Measurements from ENCODE around the gene C11orf21. TPM values are rescaled to one million over a fixed set of nuclear protein-coding genes. Genes with fewer than 3 reads are reported as not detected.
"Not testable (repeated sequence)": the region's sequence is repeated elsewhere in the genome, so short reads cannot be mapped to it uniquely, and the experiment has no call there.

Gene C11orf21
- total and polyA plus RNA-seq, 9 of the 15 experiments (the other 6 are each of a cell fraction or from before 2014, with no cell fraction given): 0.10 to 2.6 (median 2.0) TPM

DNA sequence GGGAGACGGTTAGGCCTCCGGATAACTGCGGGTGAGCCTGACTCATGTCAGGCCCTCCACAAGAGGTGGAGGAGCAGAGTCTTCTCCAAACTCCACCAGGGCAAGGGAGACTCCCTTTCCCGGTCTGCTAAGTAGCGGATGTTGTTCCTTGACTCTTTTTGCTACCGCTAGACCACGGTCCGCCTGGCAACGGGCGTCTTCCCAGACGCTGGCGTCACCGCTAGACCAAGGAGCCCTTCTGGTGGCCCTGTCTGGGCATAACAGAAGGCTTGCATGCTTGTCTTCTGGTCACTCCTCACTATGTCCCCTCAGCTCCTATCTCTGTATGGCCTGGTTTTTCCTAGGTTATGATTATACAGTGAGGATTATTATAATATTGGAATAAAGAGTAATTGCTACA, 15.4 kb downstream of the C11orf21 start:
- H3K4me3 ChIP-seq; DNase-seq (ENCODE audit: extremely low read depth in 1 of 4, low spot score in 3 of 4); CTCF ChIA-PET (ENCODE audit: low intra/inter-chr PET ratio); H3K4me2 ChIP-seq (ENCODE audit: insufficient read depth, low read length); H3K9me1 ChIP-seq (ENCODE audit: control insufficient read depth, insufficient read depth, low read length); H2AFZ ChIP-seq (ENCODE audit: low read depth, low read length); BruUV-seq (replicated peaks); in situ Hi-C loops (cut with MboI); H3K36me3 ChIP-seq (ENCODE audit: control insufficient read depth, insufficient read depth, low read length); H4K20me1 ChIP-seq (replicated peaks; ENCODE audit: control insufficient read depth, insufficient read depth, low read length); H3K9ac ChIP-seq (ENCODE audit: insufficient read depth in 1 of 2, low read depth in 2 of 2, low read length in 2 of 2); POLR2A ChIA-PET; H3K79me2 ChIP-seq (ENCODE audit: control insufficient read depth, insufficient read depth, low read length); H3K27ac ChIP-seq (ENCODE audit: extremely low read depth, low read depth, low read length); ATAC-seq; intact Hi-C loops (cut with micrococcal nuclease); FAIRE-seq; H3K9me3 ChIP-seq (replicated peaks; ENCODE audit: control insufficient read depth, insufficient read depth, low read depth, low read length): not testable (repeated sequence)
- 79% methylated on average over 9 of the region's 13 CpGs for WGBS (ENCODE audit: insufficient coverage, low coverage, missing lambda C conversion rate)
- H3K4me1 ChIP-seq (replicated peaks in 1 of 2; ENCODE audit: control insufficient read depth in 2 of 2, insufficient read depth in 2 of 2, low read length in 2 of 2): peaks cover 14 to 21% of the 10 kb centered on the region in 2 experiments
- H3K27me3 ChIP-seq (ENCODE audit: control insufficient read depth in 2 of 2, insufficient read depth in 2 of 2, low read length in 2 of 2): peaks cover 0 to 20% of the 10 kb centered on the region in 2 experiments; a peak in 2 of 5 replicates
- TF ChIP-seq ZBTB33 (CRISPR knock-in tag; IDR thresholded peaks at IDR 0.05): peak; percentile 55; the same call in 1 of the 2 replicates

DNA sequence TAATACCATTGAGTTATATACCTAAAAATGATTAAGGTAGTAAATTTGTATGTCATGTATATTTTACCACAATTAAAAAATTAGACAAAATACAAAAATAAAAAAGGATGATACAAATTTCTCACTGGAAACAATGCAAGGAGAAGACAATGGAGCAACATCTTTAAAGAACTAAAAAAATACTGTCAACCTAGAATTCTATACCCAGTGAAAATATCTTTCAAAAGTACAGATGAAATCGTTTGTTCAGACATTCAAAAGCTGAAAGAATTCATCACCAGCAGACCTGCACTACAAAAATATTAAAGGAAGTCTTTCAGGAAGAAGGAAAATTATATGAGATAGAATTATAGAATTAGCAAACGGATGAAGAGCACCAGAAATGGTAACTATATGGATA, 21.5 kb downstream of the C11orf21 start:
- H3K27me3 ChIP-seq (ENCODE audit: control insufficient read depth in 2 of 2, insufficient read depth in 2 of 2, low read length in 2 of 2): peaks cover 0 to 9% of the 10 kb centered on the region in 2 experiments; a peak in 1 of 5 replicates
- intact Hi-C loops (cut with micrococcal nuclease) (no loop called here), in situ Hi-C loops (cut with MboI) (no loop called here)
- no peak for TF ChIP-seq CCNT2 (IDR thresholded peaks at IDR 0.05; ENCODE audit: borderline replicate concordance, extremely low read depth, insufficient read length, low read depth, low read length)
- TF ChIP-seq POU5F1 (IDR thresholded peaks at IDR 0.05; ENCODE audit: borderline replicate concordance, low read depth, low read length, partially characterized antibody): no peak
- TF ChIP-seq SRF (CRISPR knock-in tag; IDR thresholded peaks at IDR 0.05): no peak
- no peak for TF ChIP-seq ZKSCAN8 (CRISPR knock-in tag; IDR thresholded peaks at IDR 0.05)
- no peak for TF ChIP-seq SRSF9 (IDR thresholded peaks at IDR 0.05; ENCODE audit: borderline replicate concordance, low read depth, low read length)
- no peak for TF ChIP-seq CBFA2T3 (IDR thresholded peaks at IDR 0.05)
- no peak for TF ChIP-seq ZNF134 (CRISPR knock-in tag; conservative IDR thresholded peaks at IDR 0.05)
- TF ChIP-seq POLR2AphosphoS2 (IDR thresholded peaks at IDR 0.05; ENCODE audit: low read length): no peak
- no peak for TF ChIP-seq YY1 (IDR thresholded peaks at IDR 0.05; ENCODE audit: borderline replicate concordance in 1 of 3, control insufficient read depth in 1 of 3, extremely low read depth in 1 of 3, insufficient read depth in 3 of 3, insufficient read length in 1 of 3, insufficient replicate concordance in 2 of 3, low read depth in 1 of 3, low read length in 2 of 3)
- no peaks in the 10 kb centered on the region for H4K20me1 ChIP-seq (replicated peaks; ENCODE audit: control insufficient read depth, insufficient read depth, low read length)
- no peak overlapping the region for H3K27ac ChIP-seq (ENCODE audit: extremely low read depth, low read depth, low read length)
- H3K9ac ChIP-seq (ENCODE audit: insufficient read depth in 1 of 2, low read depth in 2 of 2, low read length in 2 of 2): no peak overlapping the region
- DNase-seq (ENCODE audit: extremely low read depth in 1 of 4, low spot score in 3 of 4): no peak
- H3K9me3 ChIP-seq (replicated peaks; ENCODE audit: control insufficient read depth, insufficient read depth, low read depth, low read length): peaks cover 3% of the 10 kb centered on the region; the same call in 1 of the 2 replicates
- no TSS peak for BruUV-seq (replicated peaks)
- H2AFZ ChIP-seq (ENCODE audit: low read depth, low read length): no peak overlapping the region
- 4% methylated on average over 2 of the region's 2 CpGs for WGBS (ENCODE audit: insufficient coverage, low coverage, missing lambda C conversion rate)
- no peaks in the 10 kb centered on the region for H3K9me1 ChIP-seq (ENCODE audit: control insufficient read depth, insufficient read depth, low read length)
- no peak overlapping the region for H3K4me2 ChIP-seq (ENCODE audit: insufficient read depth, low read length)
- CTCF ChIA-PET (ENCODE audit: low intra/inter-chr PET ratio): no interaction called here
- FAIRE-seq: no peak
- no peaks in the 10 kb centered on the region for H3K79me2 ChIP-seq (ENCODE audit: control insufficient read depth, insufficient read depth, low read length)
- H3K4me3 ChIP-seq: no peak overlapping the region
- no peaks in the 10 kb centered on the region for H3K36me3 ChIP-seq (ENCODE audit: control insufficient read depth, insufficient read depth, low read length)
- H3K4me1 ChIP-seq (replicated peaks in 1 of 2; ENCODE audit: control insufficient read depth in 2 of 2, insufficient read depth in 2 of 2, low read length in 2 of 2): peaks cover 4 to 8% of the 10 kb centered on the region in 2 experiments; a peak in 4 of 5 replicates
- POLR2A ChIA-PET: no interaction called here
- ATAC-seq: no peak

All from K562 (cell line).